ENCODE measurements around the gene CD36. TPM values are rescaled to one million over a fixed set of nuclear protein-coding genes. Genes with fewer than 3 reads are reported as not detected.

Gene CD36
- total RNA-seq, 1 experiment from 2014 or later = 0.28 TPM

DNA sequence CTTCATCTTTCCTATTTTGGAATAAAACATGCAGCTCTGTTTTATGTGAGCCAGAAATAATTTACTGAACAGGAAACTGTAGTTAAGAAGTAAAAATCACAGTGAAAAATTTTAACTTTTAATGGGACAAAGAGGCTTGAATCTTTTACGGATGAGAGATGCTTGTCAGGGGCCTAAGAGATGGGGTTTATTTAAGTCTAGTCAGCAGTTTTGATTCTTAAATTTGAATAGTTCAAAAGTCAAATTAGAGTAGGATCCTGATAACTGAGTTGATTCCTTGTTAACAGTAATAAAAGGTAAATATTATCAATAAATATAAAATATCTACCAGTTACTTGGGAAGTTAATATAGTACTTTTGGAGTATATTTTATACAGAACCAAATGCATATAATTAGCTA lies 24.9 kb upstream of the CD36 start:
- H2BK15ac ChIP-seq (ENCODE audit: low read depth, low read length) = no peak overlapping the region
- no peak overlapping the region for H3T11ph ChIP-seq (ENCODE audit: low read length)
- no peak overlapping the region for H3K23ac ChIP-seq (ENCODE audit: insufficient read length, low read depth, low read length)
- peaks cover 0 to 2% (median 0%) of the 10 kb centered on the region in 3 experiments; a peak in 1 of 7 replicates for H3K36me3 Mint-ChIP-seq (ENCODE audit: insufficient read depth in 1 of 3, low read depth in 3 of 3)
- no peaks in the 10 kb centered on the region for H3K27me3 ChIP-seq (ENCODE audit: insufficient read depth, low read length)
- H3K27ac Mint-ChIP-seq = no peak overlapping the region
- H3K27me3 Mint-ChIP-seq (ENCODE audit: low read depth) = no peaks in the 10 kb centered on the region
- H3K4ac ChIP-seq (ENCODE audit: low read depth, low read length) = no peak overlapping the region
- H3K4me1 Mint-ChIP-seq = peaks cover 20 to 21% of the 10 kb centered on the region in 2 experiments
- TF ChIP-seq, protein P1, sequence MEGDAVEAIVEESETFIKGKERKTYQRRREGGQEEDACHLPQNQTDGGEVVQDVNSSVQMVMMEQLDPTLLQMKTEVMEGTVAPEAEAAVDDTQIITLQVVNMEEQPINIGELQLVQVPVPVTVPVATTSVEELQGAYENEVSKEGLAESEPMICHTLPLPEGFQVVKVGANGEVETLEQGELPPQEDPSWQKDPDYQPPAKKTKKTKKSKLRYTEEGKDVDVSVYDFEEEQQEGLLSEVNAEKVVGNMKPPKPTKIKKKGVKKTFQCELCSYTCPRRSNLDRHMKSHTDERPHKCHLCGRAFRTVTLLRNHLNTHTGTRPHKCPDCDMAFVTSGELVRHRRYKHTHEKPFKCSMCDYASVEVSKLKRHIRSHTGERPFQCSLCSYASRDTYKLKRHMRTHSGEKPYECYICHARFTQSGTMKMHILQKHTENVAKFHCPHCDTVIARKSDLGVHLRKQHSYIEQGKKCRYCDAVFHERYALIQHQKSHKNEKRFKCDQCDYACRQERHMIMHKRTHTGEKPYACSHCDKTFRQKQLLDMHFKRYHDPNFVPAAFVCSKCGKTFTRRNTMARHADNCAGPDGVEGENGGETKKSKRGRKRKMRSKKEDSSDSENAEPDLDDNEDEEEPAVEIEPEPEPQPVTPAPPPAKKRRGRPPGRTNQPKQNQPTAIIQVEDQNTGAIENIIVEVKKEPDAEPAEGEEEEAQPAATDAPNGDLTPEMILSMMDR (conservative IDR thresholded peaks at IDR 0.05) = no peak
- peaks cover 2 to 4% of the 10 kb centered on the region in 2 experiments; a peak in 3 of 5 replicates for H3K9me3 Mint-ChIP-seq
- no peaks in the 10 kb centered on the region for H3K9me3 ChIP-seq (ENCODE audit: control insufficient read depth, low read depth, low read length)
- no peak overlapping the region for H3K9ac ChIP-seq (ENCODE audit: extremely low read depth, insufficient read length, low read length)
- H3K27ac ChIP-seq (ENCODE audit: insufficient read length, low read depth, low read length) = no peak overlapping the region
- no peak overlapping the region for H4K91ac ChIP-seq (ENCODE audit: insufficient read length, low read depth, low read length)
- H2BK20ac ChIP-seq (ENCODE audit: low read depth, low read length, poor library complexity, severe bottlenecking) = no peak overlapping the region
- no peak overlapping the region for H2AFZ ChIP-seq (ENCODE audit: low read length)
- no peak overlapping the region for H2BK12ac ChIP-seq (ENCODE audit: insufficient read length, low read depth, low read length)
- H4K5ac ChIP-seq (ENCODE audit: insufficient read length, low read depth, low read length) = no peak overlapping the region
- H3K4me3 Mint-ChIP-seq = no peak overlapping the region
- H2AK5ac ChIP-seq (ENCODE audit: insufficient read length, low read length) = no peak overlapping the region
- no peak overlapping the region for H2BK120ac ChIP-seq (ENCODE audit: low read depth, low read length, poor library complexity, severe bottlenecking)
- no peaks in the 10 kb centered on the region for H3K79me2 ChIP-seq (ENCODE audit: insufficient read depth, low read length)
- no peaks in the 10 kb centered on the region for H4K20me1 ChIP-seq (ENCODE audit: control insufficient read depth, insufficient read depth, insufficient read length)
- H3K56ac ChIP-seq (ENCODE audit: insufficient read length, low read depth, low read length) = no peak overlapping the region
- H3K4me2 ChIP-seq (ENCODE audit: insufficient read depth, insufficient read length, low read length) = no peak overlapping the region
- no peaks in the 10 kb centered on the region for H3K79me1 ChIP-seq (ENCODE audit: insufficient read depth, low read depth, low read length, poor library complexity, severe bottlenecking)
- H3K18ac ChIP-seq (ENCODE audit: insufficient read length, low read depth, low read length) = no peak overlapping the region
- H4K8ac ChIP-seq (replicated peaks; ENCODE audit: insufficient read length, low read depth, low read length) = no peak overlapping the region
- DNase-seq = no peak
- no peaks in the 10 kb centered on the region; the same call in 1 of the 2 replicates for H3K4me1 ChIP-seq (ENCODE audit: insufficient read depth, low read length)
- no peak overlapping the region for H3K14ac ChIP-seq (ENCODE audit: insufficient read depth, low read length)
- WGBS (ENCODE audit: extremely low coverage, insufficient read length, low lambda C conversion rate) = no CpG with 5 or more reads among the region's 1 CpG
- no peaks in the 10 kb centered on the region for H3K23me2 ChIP-seq (ENCODE audit: insufficient read length, low read depth, low read length, poor library complexity, severe bottlenecking)
- H2BK5ac ChIP-seq (ENCODE audit: insufficient read length, low read length) = no peak overlapping the region

All from H9 (cell line).